Activated naive CD8-positive, alpha-beta T cell (primary cell): ENCODE results near the gene DCAF5.
"Not testable (repeated sequence)": the region's sequence is repeated elsewhere in the genome, so short reads cannot be mapped to it uniquely, and the experiment has no call there.

Experiments used
- H3K27ac Mint-ChIP-seq: one replicate; pipeline ENCODE4 v1.8.0; 2021; ENCODE audit warnings: mixed read lengths
- H3K27me3 Mint-ChIP-seq: one replicate; pipeline ENCODE4 v1.8.0; 2021; ENCODE audit warnings: mixed read lengths
- H3K36me3 Mint-ChIP-seq: one replicate; pipeline ENCODE4 v1.8.0; 2021; ENCODE audit warnings: mixed read lengths
- H3K4me1 Mint-ChIP-seq: one replicate; pipeline ENCODE4 v1.8.0; 2021; ENCODE audit warnings: low read depth, mixed read lengths
- H3K4me3 Mint-ChIP-seq: one replicate; pipeline ENCODE4 v1.8.0; 2021; ENCODE audit warnings: mild to moderate bottlenecking, mixed read lengths
- H3K9me3 Mint-ChIP-seq: one replicate; pipeline ENCODE4 v1.8.0; 2021; ENCODE audit warnings: low read depth, mixed read lengths

The DCAF5 gene

DNA sequence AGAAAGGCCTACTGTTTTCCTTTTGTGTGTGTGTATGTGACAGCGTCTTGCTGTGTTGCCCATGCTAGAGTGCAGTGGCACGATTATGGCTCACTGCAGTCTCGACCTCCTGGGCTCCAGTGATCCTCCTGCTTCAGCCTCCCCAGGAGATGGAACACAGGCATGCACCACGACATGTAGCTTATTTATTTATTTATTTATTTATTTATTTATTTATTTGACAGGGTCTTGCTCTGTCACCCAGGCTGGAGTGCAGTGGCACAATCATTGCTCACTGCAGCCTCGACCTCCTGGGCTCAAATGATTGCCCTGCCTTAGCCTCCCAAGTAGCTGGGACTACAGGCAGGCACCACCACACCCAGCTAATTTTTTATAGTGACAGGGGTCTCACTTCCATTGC lies 75.7 kb downstream of the DCAF5 start:
- H3K4me3 Mint-ChIP-seq, H3K27me3 Mint-ChIP-seq, H3K9me3 Mint-ChIP-seq, H3K27ac Mint-ChIP-seq: not testable (repeated sequence)
- peaks cover 11% of the 10 kb centered on the region for H3K36me3 Mint-ChIP-seq
- H3K4me1 Mint-ChIP-seq: peaks cover 18% of the 10 kb centered on the region

DNA sequence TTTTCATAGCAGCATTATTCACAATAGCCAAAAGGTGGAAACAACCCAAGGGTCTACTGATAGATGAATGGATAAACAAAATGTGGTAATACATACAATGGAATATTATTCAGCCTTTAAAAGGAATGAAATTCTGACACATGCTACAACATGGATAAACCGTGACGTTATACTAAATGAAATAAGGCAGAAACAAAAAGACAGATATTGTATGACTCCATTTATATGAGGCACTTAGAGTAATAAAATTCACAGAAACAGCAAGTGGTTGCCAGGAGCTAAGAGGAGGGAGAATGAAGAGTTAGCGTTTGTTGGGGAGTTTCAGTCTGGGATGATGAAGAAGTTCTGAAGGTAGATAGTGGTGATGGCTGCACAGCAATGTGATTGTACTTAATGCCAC lies 76.6 kb downstream of the DCAF5 start:
- H3K27ac Mint-ChIP-seq: no peak overlapping the region
- H3K4me1 Mint-ChIP-seq: peaks cover 18% of the 10 kb centered on the region
- no peaks in the 10 kb centered on the region for H3K9me3 Mint-ChIP-seq
- H3K4me3 Mint-ChIP-seq: no peak overlapping the region
- no peaks in the 10 kb centered on the region for H3K27me3 Mint-ChIP-seq
- peaks cover 11% of the 10 kb centered on the region for H3K36me3 Mint-ChIP-seq

DNA sequence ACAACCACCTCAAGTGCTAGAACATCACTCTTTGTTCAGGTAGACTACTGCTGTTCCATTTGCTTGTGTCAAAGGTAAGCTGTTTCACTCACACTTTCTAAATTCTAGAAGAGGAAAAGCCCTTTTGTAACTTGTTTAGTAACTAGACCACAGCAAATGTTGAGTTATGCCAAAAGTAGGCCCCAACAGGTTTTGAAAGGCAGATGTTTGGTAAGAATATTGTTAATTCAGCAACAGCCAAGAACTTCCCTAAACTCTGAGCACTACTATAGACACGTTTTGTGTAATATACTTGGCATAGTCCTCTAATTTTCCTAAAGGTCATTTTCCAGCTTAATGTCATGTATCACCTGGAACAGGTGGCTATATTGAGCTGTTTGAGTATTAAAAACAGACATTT lies 79.0 kb downstream of the DCAF5 start:
- Mint-ChIP-seq H3K4me1 (peaks cover 11% of the 10 kb centered on the region), H3K27me3 (no peaks in the 10 kb centered on the region), H3K4me3 (no peak overlapping the region), H3K36me3 (peaks cover 11% of the 10 kb centered on the region), H3K9me3 (no peaks in the 10 kb centered on the region), H3K27ac (no peak overlapping the region)

DNA sequence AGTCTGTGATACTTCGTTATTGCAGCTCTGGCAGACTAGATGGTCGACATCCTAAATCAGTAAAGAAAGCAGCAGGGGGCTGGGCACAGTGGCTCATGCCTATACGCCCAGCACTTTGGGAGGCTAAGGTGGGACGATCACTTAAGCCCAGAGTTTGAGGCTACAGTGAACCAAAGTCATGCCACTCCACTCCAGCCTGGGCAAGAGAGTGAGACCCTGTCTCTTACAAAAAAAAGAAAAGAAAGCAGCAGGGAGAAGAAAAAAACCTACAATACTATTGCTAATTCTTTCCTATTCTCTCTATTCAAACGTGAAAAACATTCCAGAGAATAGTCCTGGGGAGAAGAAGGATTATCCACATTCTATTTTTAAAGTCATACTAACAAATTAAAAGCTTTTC lies 79.5 kb downstream of the DCAF5 start:
- Mint-ChIP-seq H3K36me3 (peaks cover 9% of the 10 kb centered on the region), H3K4me3 (no peak overlapping the region), H3K27ac (no peak overlapping the region), H3K9me3 (no peaks in the 10 kb centered on the region), H3K27me3 (no peaks in the 10 kb centered on the region), H3K4me1 (peaks cover 9% of the 10 kb centered on the region)

DNA sequence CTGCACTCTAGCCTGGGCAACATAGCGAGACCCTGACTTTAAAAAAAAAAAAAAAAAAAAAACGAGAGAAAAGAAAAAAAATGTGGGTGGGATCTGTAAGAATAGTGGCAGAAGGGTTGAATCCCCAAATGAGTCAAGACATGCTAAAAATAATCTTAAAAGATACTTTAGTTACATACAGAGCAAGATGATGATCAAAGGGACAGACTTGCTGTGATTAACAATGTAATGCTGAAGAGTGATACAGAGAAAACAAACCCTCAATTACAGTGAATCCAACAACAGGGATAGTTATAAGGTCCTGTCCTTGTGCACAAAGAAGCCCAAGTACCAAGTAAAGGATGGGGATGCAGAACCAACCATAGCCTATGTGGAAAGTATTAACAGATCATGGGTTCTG lies 80.3 kb downstream of the DCAF5 start:
- Mint-ChIP-seq H3K9me3 (no peaks in the 10 kb centered on the region), H3K4me1 (peaks cover 3% of the 10 kb centered on the region), H3K27me3 (no peaks in the 10 kb centered on the region), H3K36me3 (peaks cover 11% of the 10 kb centered on the region), H3K27ac (no peak overlapping the region), H3K4me3 (no peak overlapping the region)

DNA sequence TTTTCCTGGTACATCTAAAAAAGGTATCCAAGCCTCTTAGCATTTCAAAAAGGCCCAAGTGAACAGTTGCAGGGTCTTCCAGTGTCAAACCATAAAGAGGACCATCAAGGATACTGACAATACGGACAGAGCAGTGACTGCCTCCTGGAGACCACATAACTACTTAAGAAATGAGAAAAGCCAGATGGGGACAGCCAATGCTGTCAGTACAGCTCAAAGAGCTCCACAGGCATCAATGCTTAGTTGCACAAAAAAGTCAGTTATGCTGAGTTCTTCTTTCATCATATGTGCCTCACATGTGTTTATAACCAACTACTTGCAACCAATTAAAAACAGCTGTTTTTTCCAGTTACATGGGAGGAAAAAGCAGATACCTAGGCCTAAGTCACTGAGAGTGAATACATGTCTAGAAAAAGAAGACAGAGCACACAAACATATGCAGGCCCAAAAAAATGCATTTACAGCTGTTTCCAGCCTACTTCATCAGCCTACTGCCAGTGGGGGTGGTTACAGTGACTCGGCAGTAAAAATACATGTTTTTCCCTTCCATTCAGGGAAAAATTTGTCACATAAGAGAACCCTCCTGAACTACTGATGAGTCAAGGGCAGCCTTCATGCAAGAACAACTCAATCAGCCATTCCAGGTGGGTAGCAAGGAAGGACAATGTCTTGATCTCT lies 84.0 kb downstream of the DCAF5 start:
- Mint-ChIP-seq H3K27ac (peak overlapping the region; percentile 34), H3K27me3 (no peaks in the 10 kb centered on the region), H3K36me3 (peaks cover 9% of the 10 kb centered on the region), H3K9me3 (no peaks in the 10 kb centered on the region), H3K4me1 (peaks cover 3% of the 10 kb centered on the region), H3K4me3 (no peak overlapping the region)

DNA sequence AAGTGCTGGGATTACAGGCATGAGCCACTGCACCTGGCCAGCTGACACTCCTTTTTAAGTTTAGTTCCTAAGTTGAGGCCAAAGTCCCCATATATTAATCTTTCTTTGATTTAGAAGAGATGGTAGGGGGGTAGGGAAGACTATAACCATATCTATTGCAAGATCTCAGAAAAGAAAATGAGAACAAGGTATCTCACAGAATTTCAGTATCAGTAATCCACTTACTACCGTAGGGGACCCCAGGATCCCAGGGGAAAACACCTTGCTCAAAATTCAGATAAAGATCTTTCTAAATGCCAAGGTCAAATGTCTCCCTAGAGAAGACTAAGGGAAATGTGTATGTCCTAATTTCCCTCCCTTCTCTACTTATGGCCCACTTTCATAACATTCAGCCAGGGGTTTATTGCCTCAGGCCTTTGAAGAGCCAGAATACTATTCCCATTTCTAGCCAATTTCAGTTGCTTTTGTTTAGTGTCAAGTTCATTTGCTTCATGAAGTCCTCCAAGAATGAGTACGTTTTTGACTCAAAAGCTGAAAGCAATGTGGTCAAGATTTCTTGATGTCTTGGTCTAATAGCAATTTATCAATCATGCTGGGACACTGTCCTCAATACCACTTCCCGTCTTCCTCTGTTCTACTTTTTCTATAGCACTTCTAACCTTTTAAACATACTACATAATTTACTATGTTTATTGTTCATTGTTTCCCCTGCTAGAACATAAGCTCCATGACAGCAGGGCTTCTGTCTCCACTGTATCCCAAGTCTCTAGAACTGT lies 86.3 kb downstream of the DCAF5 start:
- Mint-ChIP-seq H3K4me1 (no peaks in the 10 kb centered on the region), H3K27me3 (no peaks in the 10 kb centered on the region), H3K27ac (peak overlapping the region; percentile 16), H3K9me3 (no peaks in the 10 kb centered on the region), H3K4me3 (no peak overlapping the region), H3K36me3 (peaks cover 9% of the 10 kb centered on the region)

DNA sequence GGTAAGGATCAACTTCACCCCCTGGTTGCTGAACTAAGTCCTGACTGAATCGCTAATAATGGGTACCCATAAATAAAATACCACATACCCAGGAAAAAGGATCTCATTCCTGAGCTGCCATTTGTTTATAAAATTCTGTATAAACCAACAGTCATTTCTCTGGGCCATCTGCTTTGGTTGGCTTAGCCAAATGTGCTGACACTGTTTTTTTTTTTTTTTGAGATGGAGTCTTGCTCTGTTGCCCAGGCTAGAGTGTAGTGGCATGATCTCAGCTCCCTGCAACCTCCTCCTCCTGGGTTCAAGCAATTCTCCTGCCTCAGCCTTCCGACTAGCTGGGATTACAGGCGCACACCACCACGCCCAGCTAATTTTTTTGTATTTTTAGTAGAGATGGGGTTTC lies 87.0 kb downstream of the DCAF5 start:
- H3K36me3 Mint-ChIP-seq, H3K27me3 Mint-ChIP-seq, H3K9me3 Mint-ChIP-seq, H3K4me1 Mint-ChIP-seq, H3K4me3 Mint-ChIP-seq, H3K27ac Mint-ChIP-seq: not testable (repeated sequence)

DNA sequence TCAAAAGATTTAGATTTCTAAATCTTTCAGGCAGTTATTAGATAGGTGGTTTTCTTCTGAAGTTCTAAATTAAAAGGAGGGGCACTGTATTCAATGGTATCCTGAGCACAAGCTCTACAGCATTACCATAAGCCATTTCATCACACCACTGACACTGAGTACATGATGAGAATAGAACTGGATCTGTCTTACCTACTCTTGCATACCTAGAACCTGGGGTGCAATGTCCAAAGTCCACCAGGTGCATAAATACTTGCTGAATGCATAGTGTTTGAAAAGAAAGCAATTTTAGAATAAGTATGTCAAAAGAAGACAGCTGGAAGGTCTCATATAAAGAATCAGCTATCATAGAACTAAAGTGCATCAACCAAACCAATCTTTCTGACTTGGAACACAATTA lies 88.3 kb downstream of the DCAF5 start:
- H3K36me3 Mint-ChIP-seq: peaks cover 10% of the 10 kb centered on the region
- peaks cover 3% of the 10 kb centered on the region for H3K4me1 Mint-ChIP-seq
- peak overlapping the region; percentile 58 for H3K27ac Mint-ChIP-seq
- H3K9me3 Mint-ChIP-seq: no peaks in the 10 kb centered on the region
- H3K27me3 Mint-ChIP-seq: no peaks in the 10 kb centered on the region
- H3K4me3 Mint-ChIP-seq: no peak overlapping the region

DNA sequence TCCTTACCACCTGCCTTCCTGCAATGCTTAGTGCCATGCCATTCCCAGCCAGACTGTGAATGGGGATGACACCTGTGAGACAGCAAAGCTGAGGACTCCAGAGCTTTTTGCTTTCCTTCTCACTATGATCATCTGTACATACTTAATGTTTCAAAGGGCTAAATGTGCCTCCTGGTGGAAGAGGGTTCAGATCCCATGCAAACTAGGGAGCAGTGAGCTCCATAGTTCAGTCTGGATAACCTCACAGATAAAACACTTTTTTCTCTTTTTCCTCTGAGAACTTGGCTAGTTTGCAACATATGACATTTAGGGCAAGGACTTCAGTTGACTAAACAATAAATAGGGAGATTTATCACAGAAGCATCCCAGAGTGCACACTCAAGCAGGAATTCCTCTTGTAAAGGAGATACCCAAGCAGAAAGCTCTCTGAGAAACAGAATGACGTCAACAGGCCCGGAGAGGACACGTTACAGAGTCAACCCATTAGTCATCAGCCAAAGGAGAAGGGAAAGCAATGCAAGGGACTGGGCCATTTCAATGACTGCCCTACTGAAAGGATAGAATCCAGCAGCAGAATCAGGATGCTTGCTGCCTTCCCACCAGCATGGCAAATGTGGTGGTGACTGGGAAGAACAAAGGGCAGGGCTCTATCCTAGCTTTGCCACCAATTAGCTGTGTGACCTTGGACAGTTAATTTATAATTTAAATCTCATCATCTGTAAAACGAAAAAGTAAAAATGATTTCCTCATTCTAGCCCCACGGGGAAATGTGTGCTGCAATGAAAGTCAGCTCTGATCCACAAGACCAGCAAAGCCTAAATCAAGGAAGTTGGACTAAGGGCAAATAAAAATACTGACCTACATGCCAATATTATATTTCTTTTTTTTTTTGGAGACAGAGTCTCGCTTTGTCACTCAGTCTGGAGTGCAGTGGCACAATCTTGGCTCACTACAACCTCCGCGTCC lies 93.0 kb downstream of the DCAF5 start:
- Mint-ChIP-seq H3K4me3 (no peak overlapping the region), H3K9me3 (no peaks in the 10 kb centered on the region), H3K27ac (peak overlapping the region; percentile 25)

DNA sequence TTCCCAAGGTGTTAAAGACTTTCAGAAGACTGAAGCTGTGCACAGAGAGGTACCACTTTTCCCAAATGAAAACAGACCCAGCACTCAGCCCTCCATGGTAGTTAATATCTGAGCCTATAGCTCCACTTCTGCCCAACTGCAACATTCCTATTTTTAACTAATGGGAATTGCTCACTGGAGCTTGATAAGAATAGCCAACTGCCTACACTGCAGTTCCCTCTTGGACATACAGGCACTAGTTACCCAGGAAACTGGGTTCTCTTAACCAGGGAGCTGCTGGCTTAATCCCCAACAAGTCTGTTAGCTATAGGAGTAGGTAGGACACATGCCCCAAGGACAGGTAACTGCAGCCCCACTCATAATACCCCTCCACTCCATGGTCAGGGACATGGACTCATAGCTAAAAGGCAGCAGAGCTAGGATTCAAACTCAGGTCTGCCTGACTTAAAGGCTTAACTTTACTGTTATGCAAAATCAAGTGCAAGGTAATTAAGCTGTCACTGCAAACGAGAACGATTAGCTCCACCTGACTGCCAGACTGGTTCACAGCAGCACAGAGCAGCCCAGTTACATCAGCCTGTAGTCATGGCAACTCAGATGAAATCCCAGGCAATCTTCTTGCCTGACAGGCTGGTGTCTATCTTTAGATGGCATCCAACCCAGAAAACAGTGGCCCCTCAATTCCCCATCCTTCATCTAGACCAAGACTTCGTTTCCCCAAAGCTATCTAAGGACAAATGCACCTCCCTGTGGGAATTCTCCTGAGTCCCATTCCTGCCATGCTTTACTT lies 96.7 kb downstream of the DCAF5 start:
- H3K27me3 Mint-ChIP-seq: no peaks in the 10 kb centered on the region
- H3K4me1 Mint-ChIP-seq: peaks cover 21% of the 10 kb centered on the region
- H3K27ac Mint-ChIP-seq: peak overlapping the region; percentile 47
- no peaks in the 10 kb centered on the region for H3K9me3 Mint-ChIP-seq
- no peak overlapping the region for H3K4me3 Mint-ChIP-seq
- H3K36me3 Mint-ChIP-seq: peaks cover 7% of the 10 kb centered on the region

More for the DNA sequence above, 93.0 kb downstream of the DCAF5 start:
- Mint-ChIP-seq H3K36me3 (peaks cover 7% of the 10 kb centered on the region), H3K27me3 (no peaks in the 10 kb centered on the region), H3K4me1 (peaks cover 21% of the 10 kb centered on the region)

DNA sequence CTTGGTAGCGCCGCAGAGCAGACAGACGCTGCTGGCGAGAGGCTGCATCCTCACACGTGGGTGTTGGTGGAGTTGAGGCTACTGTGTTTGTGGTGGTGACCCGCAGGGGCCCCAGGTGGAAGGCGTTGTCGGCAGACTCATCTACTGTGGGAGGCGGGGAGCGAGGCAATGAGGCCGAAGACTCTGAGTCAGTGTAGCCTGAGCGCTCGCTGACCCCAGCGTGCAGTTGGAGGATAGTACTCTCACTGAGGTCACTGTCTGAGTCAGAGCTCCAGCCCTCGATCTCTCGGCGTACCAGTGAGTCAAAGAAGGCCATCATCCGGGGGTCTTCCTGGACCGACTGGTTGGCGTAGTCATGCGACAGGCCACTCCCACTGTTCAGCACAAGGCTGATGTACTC lies 97.8 kb downstream of the DCAF5 start:
- peaks cover 24% of the 10 kb centered on the region for H3K4me1 Mint-ChIP-seq
- H3K27ac Mint-ChIP-seq: peak overlapping the region; percentile 16
- no peaks in the 10 kb centered on the region for H3K9me3 Mint-ChIP-seq
- H3K36me3 Mint-ChIP-seq: peaks cover 7% of the 10 kb centered on the region
- H3K27me3 Mint-ChIP-seq: no peaks in the 10 kb centered on the region
- no peak overlapping the region for H3K4me3 Mint-ChIP-seq

DNA sequence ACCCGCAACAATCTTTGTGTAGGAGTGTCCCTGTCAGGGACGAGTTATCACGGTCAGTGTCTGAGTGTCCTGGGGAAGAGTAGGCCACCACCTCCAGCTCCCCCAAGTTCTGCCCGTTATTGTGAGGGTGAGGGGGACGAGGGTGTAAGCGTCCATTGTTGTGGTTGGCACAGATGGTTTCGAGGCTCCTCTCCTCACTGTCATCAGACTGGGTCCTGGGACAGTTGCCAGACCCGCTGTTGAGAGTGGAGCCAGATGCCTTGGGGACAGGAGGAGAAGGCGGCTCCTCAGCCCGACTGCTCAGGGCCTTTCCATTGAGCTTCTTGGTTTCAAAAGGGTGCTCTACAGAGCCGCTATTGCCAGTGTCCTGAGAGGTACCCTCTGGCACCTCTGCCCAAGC lies 98.9 kb downstream of the DCAF5 start:
- peaks cover 19% of the 10 kb centered on the region for H3K4me1 Mint-ChIP-seq
- peaks cover 4% of the 10 kb centered on the region for H3K36me3 Mint-ChIP-seq
- H3K27ac Mint-ChIP-seq: no peak overlapping the region
- H3K4me3 Mint-ChIP-seq: no peak overlapping the region
- H3K9me3 Mint-ChIP-seq: no peaks in the 10 kb centered on the region
- H3K27me3 Mint-ChIP-seq: no peaks in the 10 kb centered on the region

DNA sequence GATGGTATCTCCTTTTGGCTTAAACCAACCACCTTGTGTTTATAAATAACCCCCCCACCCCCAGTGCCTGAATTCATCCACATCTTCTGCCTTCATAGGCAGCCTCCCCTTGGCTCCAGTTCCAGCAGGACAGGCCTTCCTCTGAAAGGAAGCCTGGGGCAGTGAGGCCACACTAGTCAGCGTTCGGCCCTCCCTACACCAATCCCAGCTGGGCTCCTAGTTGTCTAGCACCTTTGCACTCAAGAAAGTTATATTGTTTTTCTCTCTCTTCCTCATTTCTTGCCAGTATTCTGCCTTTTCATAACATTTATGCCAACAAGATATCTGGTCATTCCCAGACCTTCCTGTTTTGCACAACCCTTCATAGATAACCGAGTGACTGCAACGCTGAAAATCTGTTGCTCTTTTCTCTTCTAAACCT lies 100.7 kb downstream of the DCAF5 start:
- H3K4me3 Mint-ChIP-seq: no peak overlapping the region
- peak overlapping the region; percentile 34 for H3K27ac Mint-ChIP-seq
- H3K4me1 Mint-ChIP-seq: peaks cover 14% of the 10 kb centered on the region
- H3K9me3 Mint-ChIP-seq: no peaks in the 10 kb centered on the region
- H3K36me3 Mint-ChIP-seq: peaks cover 4% of the 10 kb centered on the region
- no peaks in the 10 kb centered on the region for H3K27me3 Mint-ChIP-seq
